Fibroblast of the conjunctiva (primary cell): ENCODE results near the gene LIF.

Experiments
- DNase-seq: peaks from one replicate; pipeline ENCODE4 v3.0.0-alpha.2; 2010; ENCODE audit warnings: low read depth

LIF gene

GRCh38 chr22:30284172-30284571 lies 37.6 kb upstream of the LIF start:
- DNase-seq = no peak

GRCh38 chr22:30283342-30283741 lies 36.8 kb upstream of the LIF start:
- DNase-seq = no peak

- no peak for DNase-seq
Observed at GRCh38 chr22:30282616-30283046, 36.1 kb upstream of the LIF start.

GRCh38 chr22:30280505-30280904 lies 33.9 kb upstream of the LIF start:
- DNase-seq = no peak

- DNase-seq = no peak
Observed at GRCh38 chr22:30279932-30280331, 33.4 kb upstream of the LIF start.

GRCh38 chr22:30279046-30279788 lies 32.7 kb upstream of the LIF start:
- no peak for DNase-seq

GRCh38 chr22:30277547-30278344 lies 31.2 kb upstream of the LIF start:
- no peak for DNase-seq

- no peak for DNase-seq
Observed at GRCh38 chr22:30276039-30276438, 29.5 kb upstream of the LIF start.

GRCh38 chr22:30275625-30276024 lies 29.1 kb upstream of the LIF start:
- no peak for DNase-seq

GRCh38 chr22:30274437-30274812 lies 27.9 kb upstream of the LIF start:
- no peak for DNase-seq

- DNase-seq = no peak
Observed at GRCh38 chr22:30273711-30274436, 27.3 kb upstream of the LIF start.

GRCh38 chr22:30272781-30273601 lies 26.4 kb upstream of the LIF start:
- DNase-seq = no peak

- no peak for DNase-seq
Observed at GRCh38 chr22:30270832-30271231, 24.3 kb upstream of the LIF start.

GRCh38 chr22:30268331-30268730 lies 21.8 kb upstream of the LIF start:
- DNase-seq = no peak

- DNase-seq = no peak
Observed at GRCh38 chr22:30267382-30268302, 21.1 kb upstream of the LIF start.

- no peak for DNase-seq
Observed at GRCh38 chr22:30266445-30267381, 20.2 kb upstream of the LIF start, which contains the start of gene OSM. Gene OSM, minus strand, starts transcription at chr22:30266851. Its CDS starts 52 bp downstream, at chr22:30266799.

- DNase-seq = no peak
Observed at GRCh38 chr22:30265823-30266444, 19.4 kb upstream of the LIF start.

- no peak for DNase-seq
Observed at GRCh38 chr22:30265131-30265720, 18.7 kb upstream of the LIF start.

- DNase-seq = no peak
Observed at GRCh38 chr22:30263883-30264282, 17.3 kb upstream of the LIF start.
